GM13977 (cell line): ENCODE data around the gene RTN1.

Experiments
- DNase-seq: peaks from one replicate; pipeline ENCODE4 v3.0.0; 2012; ENCODE audit warnings: low spot score
- CTCF ChIP-seq: IDR thresholded peaks from 2 replicates; pipeline ENCODE4 v1.5.1; 2012; ENCODE audit warnings: mild to moderate bottlenecking, control low read depth; ENCODE audit not compliant: insufficient read depth; ENCODE audit errors: extremely low read depth, missing control alignments
- in situ Hi-C: fragments of 300-500 bp; cut with MboI; formaldehyde crosslinking; loops from one replicate; pipeline ENCODE4 v1.12.0; 2022; ENCODE audit warnings: low sequenced_read_pairs, low pct_unique_long_range_greater_than_20kb, mixed read lengths, inconsistent platforms; ENCODE audit not compliant: unreplicated experiment

The RTN1 gene

GRCh38 chr14:59829469-59830337 is 40.9 kb downstream of the RTN1 start:
- in situ Hi-C loops: no loop called here
- TF ChIP-seq CTCF: no peak
- no peak for DNase-seq

- no peak for DNase-seq
- in situ Hi-C loops: no loop called here
- no peak for TF ChIP-seq CTCF
Observed at GRCh38 chr14:59828276-59828675, 42.3 kb downstream of the RTN1 start.

GRCh38 chr14:59827401-59827800 is 43.2 kb downstream of the RTN1 start:
- TF ChIP-seq CTCF: no peak
- DNase-seq: no peak
- in situ Hi-C loops: no loop called here

GRCh38 chr14:59826150-59826549 is 44.4 kb downstream of the RTN1 start:
- no peak for DNase-seq
- TF ChIP-seq CTCF: no peak
- in situ Hi-C loops: no loop called here

GRCh38 chr14:59823179-59823578 is 47.4 kb downstream of the RTN1 start:
- in situ Hi-C loops: no loop called here
- TF ChIP-seq CTCF: no peak
- no peak for DNase-seq

- no peak for DNase-seq
- TF ChIP-seq CTCF: no peak
- in situ Hi-C loops: no loop called here
Observed at GRCh38 chr14:59819446-59820088, 51.0 kb downstream of the RTN1 start.
